ENCODE data around the gene DGKZ. TPM values are rescaled to one million over a fixed set of nuclear protein-coding genes. Genes with fewer than 3 reads are reported as not detected.
A peak's percentile ranks its signal among the peaks of the same experiment; 100 is the strongest.

The DGKZ gene
- total and polyA plus RNA-seq, 2 experiments from 2014 or later, result 45.1 to 170 TPM

DNA sequence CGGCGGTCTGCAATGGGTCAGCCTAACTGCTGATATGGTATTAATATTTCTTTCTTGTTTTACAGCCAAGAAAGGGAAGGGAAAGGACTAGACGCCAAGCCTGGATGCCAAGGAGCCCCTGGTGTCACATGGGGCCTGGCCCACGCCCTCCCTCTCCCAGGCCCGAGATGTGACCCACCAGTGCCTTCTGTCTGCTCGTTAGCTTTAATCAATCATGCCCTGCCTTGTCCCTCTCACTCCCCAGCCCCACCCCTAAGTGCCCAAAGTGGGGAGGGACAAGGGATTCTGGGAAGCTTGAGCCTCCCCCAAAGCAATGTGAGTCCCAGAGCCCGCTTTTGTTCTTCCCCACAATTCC, 36.1 kb downstream of the DGKZ start (continued):
- TF ChIP-seq JUNB (IDR thresholded peaks at IDR 0.05; ENCODE audit: unreplicated experiment) (no peak), ZNF114 (CRISPR knock-in tag; IDR thresholded peaks at IDR 0.05) (no peak), STAT1 (IDR thresholded peaks at IDR 0.05; ENCODE audit: unreplicated experiment) (no peak), EZH2phosphoT487 (IDR thresholded peaks at IDR 0.05; ENCODE audit: unreplicated experiment) (no peak), ZNF331 (CRISPR knock-in tag; IDR thresholded peaks at IDR 0.05; ENCODE audit: low read depth) (no peak), POLR2AphosphoS5 (IDR thresholded peaks at IDR 0.05; ENCODE audit: low read depth) (no peak), EZH2 (IDR thresholded peaks at IDR 0.05; ENCODE audit: low read depth, unreplicated experiment) (no peak), CREB1 (CRISPR knock-in tag; IDR thresholded peaks at IDR 0.05; ENCODE audit: low read depth) (no peak)
- TF ChIP-seq, protein P1, sequence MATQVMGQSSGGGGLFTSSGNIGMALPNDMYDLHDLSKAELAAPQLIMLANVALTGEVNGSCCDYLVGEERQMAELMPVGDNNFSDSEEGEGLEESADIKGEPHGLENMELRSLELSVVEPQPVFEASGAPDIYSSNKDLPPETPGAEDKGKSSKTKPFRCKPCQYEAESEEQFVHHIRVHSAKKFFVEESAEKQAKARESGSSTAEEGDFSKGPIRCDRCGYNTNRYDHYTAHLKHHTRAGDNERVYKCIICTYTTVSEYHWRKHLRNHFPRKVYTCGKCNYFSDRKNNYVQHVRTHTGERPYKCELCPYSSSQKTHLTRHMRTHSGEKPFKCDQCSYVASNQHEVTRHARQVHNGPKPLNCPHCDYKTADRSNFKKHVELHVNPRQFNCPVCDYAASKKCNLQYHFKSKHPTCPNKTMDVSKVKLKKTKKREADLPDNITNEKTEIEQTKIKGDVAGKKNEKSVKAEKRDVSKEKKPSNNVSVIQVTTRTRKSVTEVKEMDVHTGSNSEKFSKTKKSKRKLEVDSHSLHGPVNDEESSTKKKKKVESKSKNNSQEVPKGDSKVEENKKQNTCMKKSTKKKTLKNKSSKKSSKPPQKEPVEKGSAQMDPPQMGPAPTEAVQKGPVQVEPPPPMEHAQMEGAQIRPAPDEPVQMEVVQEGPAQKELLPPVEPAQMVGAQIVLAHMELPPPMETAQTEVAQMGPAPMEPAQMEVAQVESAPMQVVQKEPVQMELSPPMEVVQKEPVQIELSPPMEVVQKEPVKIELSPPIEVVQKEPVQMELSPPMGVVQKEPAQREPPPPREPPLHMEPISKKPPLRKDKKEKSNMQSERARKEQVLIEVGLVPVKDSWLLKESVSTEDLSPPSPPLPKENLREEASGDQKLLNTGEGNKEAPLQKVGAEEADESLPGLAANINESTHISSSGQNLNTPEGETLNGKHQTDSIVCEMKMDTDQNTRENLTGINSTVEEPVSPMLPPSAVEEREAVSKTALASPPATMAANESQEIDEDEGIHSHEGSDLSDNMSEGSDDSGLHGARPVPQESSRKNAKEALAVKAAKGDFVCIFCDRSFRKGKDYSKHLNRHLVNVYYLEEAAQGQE (IDR thresholded peaks at IDR 0.05; ENCODE audit: unreplicated experiment), result no peak
- TF ChIP-seq, protein P2, sequence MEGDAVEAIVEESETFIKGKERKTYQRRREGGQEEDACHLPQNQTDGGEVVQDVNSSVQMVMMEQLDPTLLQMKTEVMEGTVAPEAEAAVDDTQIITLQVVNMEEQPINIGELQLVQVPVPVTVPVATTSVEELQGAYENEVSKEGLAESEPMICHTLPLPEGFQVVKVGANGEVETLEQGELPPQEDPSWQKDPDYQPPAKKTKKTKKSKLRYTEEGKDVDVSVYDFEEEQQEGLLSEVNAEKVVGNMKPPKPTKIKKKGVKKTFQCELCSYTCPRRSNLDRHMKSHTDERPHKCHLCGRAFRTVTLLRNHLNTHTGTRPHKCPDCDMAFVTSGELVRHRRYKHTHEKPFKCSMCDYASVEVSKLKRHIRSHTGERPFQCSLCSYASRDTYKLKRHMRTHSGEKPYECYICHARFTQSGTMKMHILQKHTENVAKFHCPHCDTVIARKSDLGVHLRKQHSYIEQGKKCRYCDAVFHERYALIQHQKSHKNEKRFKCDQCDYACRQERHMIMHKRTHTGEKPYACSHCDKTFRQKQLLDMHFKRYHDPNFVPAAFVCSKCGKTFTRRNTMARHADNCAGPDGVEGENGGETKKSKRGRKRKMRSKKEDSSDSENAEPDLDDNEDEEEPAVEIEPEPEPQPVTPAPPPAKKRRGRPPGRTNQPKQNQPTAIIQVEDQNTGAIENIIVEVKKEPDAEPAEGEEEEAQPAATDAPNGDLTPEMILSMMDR (conservative IDR thresholded peaks at IDR 0.05; ENCODE audit: low read depth in 2 of 2), result no peak
- TF ChIP-seq, protein P3, sequence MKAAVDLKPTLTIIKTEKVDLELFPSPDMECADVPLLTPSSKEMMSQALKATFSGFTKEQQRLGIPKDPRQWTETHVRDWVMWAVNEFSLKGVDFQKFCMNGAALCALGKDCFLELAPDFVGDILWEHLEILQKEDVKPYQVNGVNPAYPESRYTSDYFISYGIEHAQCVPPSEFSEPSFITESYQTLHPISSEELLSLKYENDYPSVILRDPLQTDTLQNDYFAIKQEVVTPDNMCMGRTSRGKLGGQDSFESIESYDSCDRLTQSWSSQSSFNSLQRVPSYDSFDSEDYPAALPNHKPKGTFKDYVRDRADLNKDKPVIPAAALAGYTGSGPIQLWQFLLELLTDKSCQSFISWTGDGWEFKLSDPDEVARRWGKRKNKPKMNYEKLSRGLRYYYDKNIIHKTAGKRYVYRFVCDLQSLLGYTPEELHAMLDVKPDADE (IDR thresholded peaks at IDR 0.05), result no peak

DNA sequence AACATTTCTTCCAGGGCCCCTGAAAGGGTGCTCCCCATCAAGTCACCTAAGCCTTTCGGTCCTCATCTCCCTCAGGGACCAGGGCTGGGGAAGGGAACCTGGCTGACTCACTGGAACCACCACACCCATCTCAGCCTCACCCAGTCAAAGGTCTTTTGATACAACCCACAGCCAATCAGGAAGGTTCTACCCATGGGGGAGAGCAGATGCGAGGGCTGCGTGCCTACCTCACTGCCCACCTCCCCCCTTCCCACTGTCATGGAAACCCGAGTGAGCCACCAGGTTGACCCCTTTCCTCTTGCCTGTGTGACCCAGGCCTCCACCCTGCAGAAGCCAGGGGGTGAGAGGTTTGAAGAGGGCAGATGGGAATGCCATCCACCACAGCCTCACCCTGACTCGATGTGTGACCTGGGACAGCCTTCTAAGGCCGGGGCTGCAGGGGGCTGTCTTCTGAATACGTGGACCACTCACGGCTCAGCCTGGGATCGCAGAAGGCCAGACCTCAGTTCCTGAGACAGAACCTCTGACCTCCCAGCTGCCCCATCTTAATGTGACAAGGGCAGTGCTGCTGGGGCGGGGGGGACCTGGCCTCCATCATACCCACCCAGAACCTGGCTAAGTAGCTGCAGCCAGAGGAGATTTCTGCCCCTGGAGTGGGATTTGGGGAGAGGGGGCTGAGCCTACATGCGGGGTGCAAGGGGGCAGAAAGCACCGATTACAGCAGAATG, 36.9 kb downstream of the DGKZ start:
- Histone ChIP-seq H3K27me3 (ENCODE audit: insufficient read depth) (peaks cover 22% of the 10 kb centered on the region), H3K36me3 (ENCODE audit: insufficient read depth) (no peaks in the 10 kb centered on the region; the same call in 1 of the 2 replicates), H3K79me2 (replicated peaks; ENCODE audit: insufficient read depth) (no peaks in the 10 kb centered on the region), H3K4me1 (ENCODE audit: insufficient read depth) (peaks cover 29% of the 10 kb centered on the region), H3K9me2 (ENCODE audit: insufficient read depth) (no peaks in the 10 kb centered on the region), H3K4me2 (no peak overlapping the region), H3K27ac (ENCODE audit: low read depth) (no peak overlapping the region), H3K4me3 (no peak overlapping the region), H2AFZ (no peak overlapping the region), H4K20me1 (replicated peaks; ENCODE audit: insufficient read depth) (peaks cover 7% of the 10 kb centered on the region), H3F3A (replicated peaks; ENCODE audit: low read depth) (peaks cover 32% of the 10 kb centered on the region)
- Mint-ChIP-seq H3K36me3 (ENCODE audit: low read depth) (peaks cover 11% of the 10 kb centered on the region), H3K4me1 (peaks cover 35% of the 10 kb centered on the region), H3K27ac (no peak overlapping the region), H3K4me3 (peak overlapping the region; percentile 24; the same call in 1 of the 3 replicates), H3K27me3 (ENCODE audit: insufficient read depth, low read depth, poor library complexity) (peaks cover 40% of the 10 kb centered on the region), H3K9me3 (no peaks in the 10 kb centered on the region; the same call in 1 of the 3 replicates)
- ATAC-seq (no peak), DNase-seq (ENCODE audit: low spot score) (no peak)
- TF ChIP-seq POLR2AphosphoS5 (IDR thresholded peaks at IDR 0.05; ENCODE audit: low read depth) (0 out of 2 replicates have a peak, but pooled peaks have one; percentile 19), STAT1 (IDR thresholded peaks at IDR 0.05; ENCODE audit: unreplicated experiment) (no peak)

Measured in GM23338 (cell line).